ENCODE data around the gene GEN1.

- no peak for TF ChIP-seq POLR2A (IDR thresholded peaks at IDR 0.05; ENCODE audit: low read length)
- no peak for TF ChIP-seq GATA1 (IDR thresholded peaks at IDR 0.05; ENCODE audit: low read depth, low read length)
Observed at GRCh38 chr2:17747684-17748452, 6.1 kb upstream of the GEN1 start.
